ENCODE data around the gene CTSD. TPM values are rescaled to one million over a fixed set of nuclear protein-coding genes. Genes with fewer than 3 reads are reported as not detected.

CTSD gene
- total RNA-seq, 4 donors from 2014 or later: 573 to 913 (median 707) TPM

- intact Hi-C loops (cut with DNase I; ENCODE audit: low total_unique reads): no loop called here
- no peak for DNase-seq (ENCODE audit: low spot score in 2 of 2)
- TF ChIP-seq CTCF (IDR thresholded peaks at IDR 0.05): no peak
- TF ChIP-seq POLR2A (IDR thresholded peaks at IDR 0.05): no peak
- 68 to 73% methylated on average over 12 of the region's 12 CpGs for WGBS, 2 donors
- H3K4me3 ChIP-seq (ENCODE audit: low read depth, poor library complexity, severe bottlenecking): no peak overlapping the region
Measured at GRCh38 chr11:1761857-1762536, 1.7 kb downstream of the CTSD start.

GRCh38 chr11:1761110-1761856, 2.4 kb downstream of the CTSD start:
- no peak for TF ChIP-seq CTCF (IDR thresholded peaks at IDR 0.05)
- no peak for TF ChIP-seq POLR2A (IDR thresholded peaks at IDR 0.05)
- no peak for DNase-seq (ENCODE audit: low spot score in 2 of 2)
- intact Hi-C loops (cut with DNase I; ENCODE audit: low total_unique reads): no loop called here
- no peak overlapping the region for H3K4me3 ChIP-seq (ENCODE audit: low read depth, poor library complexity, severe bottlenecking)
- WGBS, 2 donors: 88 to 91% methylated on average over 10 to 17 of the region's 28 CpGs

GRCh38 chr11:1760351-1761109, 3.2 kb downstream of the CTSD start:
- TF ChIP-seq POLR2A (IDR thresholded peaks at IDR 0.05) (no peak), CTCF (IDR thresholded peaks at IDR 0.05) (no peak)
- no peak overlapping the region for H3K4me3 ChIP-seq (ENCODE audit: low read depth, poor library complexity, severe bottlenecking)
- intact Hi-C loops (cut with DNase I; ENCODE audit: low total_unique reads): no loop called here

GRCh38 chr11:1759851-1760220, 3.9 kb downstream of the CTSD start:
- H3K4me3 ChIP-seq (ENCODE audit: low read depth, poor library complexity, severe bottlenecking): no peak overlapping the region
- TF ChIP-seq POLR2A (IDR thresholded peaks at IDR 0.05) (no peak), CTCF (IDR thresholded peaks at IDR 0.05) (no peak)
- intact Hi-C loops (cut with DNase I; ENCODE audit: low total_unique reads): loop anchor here (2.0 kb wide), 1 partner anchor 63 kb away; the partner anchor contains the start of gene KRTAP5-6
- no peak for DNase-seq (ENCODE audit: low spot score in 2 of 2)
- WGBS, 2 donors: 63 to 72% methylated on average over 2 to 5 of the region's 5 CpGs

More at GRCh38 chr11:1760351-1761109, 3.2 kb downstream of the CTSD start:
- DNase-seq (ENCODE audit: low spot score in 2 of 2): peak; percentile 77 to 95
- 63 to 66% methylated on average over 15 to 20 of the region's 23 CpGs for WGBS, 2 donors

DNA sequence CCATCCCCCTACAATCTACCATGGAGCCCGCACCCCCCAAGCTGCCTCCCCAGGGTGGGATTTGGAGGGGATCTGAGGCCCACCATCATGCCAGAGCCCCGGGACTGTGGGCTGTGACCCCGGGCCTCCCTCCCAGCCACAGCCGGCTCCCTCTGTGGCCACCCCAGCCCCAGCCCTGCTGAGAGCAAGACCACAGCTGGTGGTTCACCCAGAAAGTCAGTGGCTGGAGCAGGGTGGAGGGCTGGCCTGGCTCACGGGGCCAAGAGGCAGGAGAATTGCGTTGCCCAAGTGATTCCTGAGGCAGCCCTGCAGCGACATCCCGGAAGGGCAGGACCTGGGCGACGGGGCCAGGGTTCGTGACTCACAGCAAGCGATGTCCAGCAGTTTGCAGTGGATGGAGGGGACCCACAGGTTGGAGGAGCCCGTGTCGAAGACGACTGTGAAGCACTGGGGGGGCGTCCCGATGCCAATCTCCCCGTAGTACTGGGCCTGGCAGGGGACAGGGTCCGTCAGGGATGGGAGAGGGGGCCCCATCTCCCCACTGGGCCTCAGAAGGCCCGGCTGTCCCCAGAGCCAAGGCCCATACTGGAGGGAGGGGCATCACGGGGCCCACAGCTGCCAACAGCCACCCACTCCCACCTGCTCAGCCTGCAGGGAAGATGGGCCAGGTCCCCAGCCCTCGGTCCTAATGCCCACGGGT, 4.4 kb downstream of the CTSD start:
- TF ChIP-seq POLR2A (IDR thresholded peaks at IDR 0.05) (no peak), CTCF (IDR thresholded peaks at IDR 0.05) (no peak)
- no peak overlapping the region for H3K4me3 ChIP-seq (ENCODE audit: low read depth, poor library complexity, severe bottlenecking)
- WGBS, 2 donors: 90 to 96% methylated on average over 4 to 23 of the region's 23 CpGs
- intact Hi-C loops (cut with DNase I; ENCODE audit: low total_unique reads): loop anchor here (2.0 kb wide), 1 partner anchor 62 kb away; the partner anchor contains the start of gene KRTAP5-6
- no peak for DNase-seq (ENCODE audit: low spot score in 2 of 2)
